DOHH2 (cell line): ENCODE results near the gene CYTH3.

Experiments used
- EZH2phosphoT487 ChIP-seq: fragments of 200-600 bp; sonication (generic); IDR thresholded peaks from 2 replicates; pipeline ENCODE4 v1.6.1; 2017; ENCODE audit warnings: borderline replicate concordance, mild to moderate bottlenecking, antibody characterized with exemption, low read length, moderate library complexity, mixed read lengths
- TF ChIP-seq, protein P1 (sequence below): fragments of 200-600 bp; sonication (generic); IDR thresholded peaks from one replicate; pipeline ENCODE4 v1.5.1; 2014; ENCODE audit warnings: antibody characterized with exemption, mild to moderate bottlenecking, low read depth, low read length; ENCODE audit not compliant: poor library complexity, severe bottlenecking

DNA sequence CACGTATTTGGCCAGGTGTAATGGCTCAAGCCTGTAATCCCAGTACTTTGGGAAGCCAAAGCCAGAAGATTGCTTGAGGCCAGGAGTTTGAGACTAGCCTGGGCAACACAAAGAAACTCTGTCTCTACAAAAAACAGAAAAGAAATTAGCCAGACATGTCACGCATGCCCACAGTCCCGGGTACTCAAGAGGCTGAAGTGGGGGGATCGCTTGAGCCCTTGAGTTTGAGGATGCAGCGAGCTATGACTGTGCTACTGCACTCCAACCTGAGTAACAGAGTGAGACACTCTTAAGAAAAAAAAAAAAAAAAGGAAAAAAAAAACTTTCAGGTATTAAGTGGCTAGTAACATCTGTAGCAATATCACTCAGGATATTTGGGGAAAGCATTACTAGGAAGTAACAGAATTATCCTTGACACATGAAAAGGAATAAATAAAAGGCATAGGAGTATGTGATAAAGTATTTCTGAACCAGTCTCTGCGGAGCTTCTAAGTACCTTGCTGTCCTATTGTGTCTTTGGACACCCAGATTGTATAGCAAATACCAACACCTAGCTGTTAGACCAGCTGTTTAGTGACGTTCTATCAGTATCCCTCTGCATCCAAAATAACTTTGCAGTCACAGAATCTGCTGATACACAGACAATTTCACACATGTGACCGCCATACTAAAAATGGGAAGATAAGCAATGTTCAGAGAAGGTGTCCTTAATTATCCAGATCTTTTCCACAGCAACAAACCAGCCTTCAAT lies 74.4 kb downstream of the CYTH3 start:
- TF ChIP-seq, protein P1, sequence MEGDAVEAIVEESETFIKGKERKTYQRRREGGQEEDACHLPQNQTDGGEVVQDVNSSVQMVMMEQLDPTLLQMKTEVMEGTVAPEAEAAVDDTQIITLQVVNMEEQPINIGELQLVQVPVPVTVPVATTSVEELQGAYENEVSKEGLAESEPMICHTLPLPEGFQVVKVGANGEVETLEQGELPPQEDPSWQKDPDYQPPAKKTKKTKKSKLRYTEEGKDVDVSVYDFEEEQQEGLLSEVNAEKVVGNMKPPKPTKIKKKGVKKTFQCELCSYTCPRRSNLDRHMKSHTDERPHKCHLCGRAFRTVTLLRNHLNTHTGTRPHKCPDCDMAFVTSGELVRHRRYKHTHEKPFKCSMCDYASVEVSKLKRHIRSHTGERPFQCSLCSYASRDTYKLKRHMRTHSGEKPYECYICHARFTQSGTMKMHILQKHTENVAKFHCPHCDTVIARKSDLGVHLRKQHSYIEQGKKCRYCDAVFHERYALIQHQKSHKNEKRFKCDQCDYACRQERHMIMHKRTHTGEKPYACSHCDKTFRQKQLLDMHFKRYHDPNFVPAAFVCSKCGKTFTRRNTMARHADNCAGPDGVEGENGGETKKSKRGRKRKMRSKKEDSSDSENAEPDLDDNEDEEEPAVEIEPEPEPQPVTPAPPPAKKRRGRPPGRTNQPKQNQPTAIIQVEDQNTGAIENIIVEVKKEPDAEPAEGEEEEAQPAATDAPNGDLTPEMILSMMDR = no peak
- no peak for TF ChIP-seq EZH2phosphoT487
